NCI-H2227 (cell line): ENCODE results near the gene SLC43A2.
"Not testable (repeated sequence)": the region's sequence is repeated elsewhere in the genome, so short reads cannot be mapped to it uniquely, and the experiment has no call there.

Experiments used
- DNase-seq: peaks from one replicate; lab custom pipeline; 2025; ENCODE audit not compliant: unreplicated experiment; lab: John Stamatoyannopoulos, UW

SLC43A2 gene

GRCh38 chr17:1627982-1628855, at the start of gene SLC43A2:
Gene SLC43A2 (minus strand): TSS chr17:1628834. CDS start chr17:1627874, 960 bp downstream.
- DNase-seq: peak; percentile 90

- no peak for DNase-seq
Measured at GRCh38 chr17:1676401-1676800, 47.8 kb upstream of the SLC43A2 start.

- DNase-seq: no peak
Measured at GRCh38 chr17:1673041-1673785, 44.6 kb upstream of the SLC43A2 start.

GRCh38 chr17:1663934-1664333, 35.3 kb upstream of the SLC43A2 start:
- not testable (repeated sequence) for DNase-seq

- DNase-seq: no peak
Measured at GRCh38 chr17:1661045-1661444, 32.4 kb upstream of the SLC43A2 start.

- DNase-seq: no peak
Measured at GRCh38 chr17:1658100-1658499, 29.5 kb upstream of the SLC43A2 start.

GRCh38 chr17:1653735-1654134, 25.1 kb upstream of the SLC43A2 start:
- no peak for DNase-seq

- DNase-seq: not testable (repeated sequence)
Measured at GRCh38 chr17:1652794-1653193, 24.2 kb upstream of the SLC43A2 start.

GRCh38 chr17:1651559-1651844, 22.9 kb upstream of the SLC43A2 start:
- no peak for DNase-seq

GRCh38 chr17:1650731-1651558, 22.3 kb upstream of the SLC43A2 start:
- no peak for DNase-seq

- DNase-seq: no peak
Measured at GRCh38 chr17:1649844-1650501, 21.3 kb upstream of the SLC43A2 start, which contains the start of gene RILP. Gene RILP (minus strand): TSS chr17:1649866. CDS start chr17:1649804, 62 bp downstream.

- DNase-seq: peak; percentile 92
Measured at GRCh38 chr17:1648963-1649843, 20.6 kb upstream of the SLC43A2 start.

- peak; percentile 56 for DNase-seq
Measured at GRCh38 chr17:1648173-1648962, 19.7 kb upstream of the SLC43A2 start.

- DNase-seq: no peak
Measured at GRCh38 chr17:1647802-1648171, 19.2 kb upstream of the SLC43A2 start.

- no peak for DNase-seq
Measured at GRCh38 chr17:1646199-1646875, 17.7 kb upstream of the SLC43A2 start.

- DNase-seq: no peak
Measured at GRCh38 chr17:1645207-1646171, 16.9 kb upstream of the SLC43A2 start, which contains the start of gene SCARF1. Gene SCARF1 (minus strand): TSS chr17:1645732. CDS start chr17:1645697, 35 bp downstream.

- DNase-seq: no peak
Measured at GRCh38 chr17:1644493-1645206, 16.0 kb upstream of the SLC43A2 start.
